ENCODE measurements around the gene LIMA1. TPM values are rescaled to one million over a fixed set of nuclear protein-coding genes. Genes with fewer than 3 reads are reported as not detected.
"Not testable (repeated sequence)": the region's sequence is repeated elsewhere in the genome, so short reads cannot be mapped to it uniquely, and the experiment has no call there.

LIMA1 gene
- total RNA-seq, 2 experiments from 2014 or later, result 6.2 to 20.4 TPM

GRCh38 chr12:50297027-50297426 is 13.7 kb upstream of the LIMA1 start:
- no peak overlapping the region for H3K4me2 ChIP-seq (ENCODE audit: low read length)
- POLR2A ChIA-PET, result no interaction called here
- TF ChIP-seq, protein P1, sequence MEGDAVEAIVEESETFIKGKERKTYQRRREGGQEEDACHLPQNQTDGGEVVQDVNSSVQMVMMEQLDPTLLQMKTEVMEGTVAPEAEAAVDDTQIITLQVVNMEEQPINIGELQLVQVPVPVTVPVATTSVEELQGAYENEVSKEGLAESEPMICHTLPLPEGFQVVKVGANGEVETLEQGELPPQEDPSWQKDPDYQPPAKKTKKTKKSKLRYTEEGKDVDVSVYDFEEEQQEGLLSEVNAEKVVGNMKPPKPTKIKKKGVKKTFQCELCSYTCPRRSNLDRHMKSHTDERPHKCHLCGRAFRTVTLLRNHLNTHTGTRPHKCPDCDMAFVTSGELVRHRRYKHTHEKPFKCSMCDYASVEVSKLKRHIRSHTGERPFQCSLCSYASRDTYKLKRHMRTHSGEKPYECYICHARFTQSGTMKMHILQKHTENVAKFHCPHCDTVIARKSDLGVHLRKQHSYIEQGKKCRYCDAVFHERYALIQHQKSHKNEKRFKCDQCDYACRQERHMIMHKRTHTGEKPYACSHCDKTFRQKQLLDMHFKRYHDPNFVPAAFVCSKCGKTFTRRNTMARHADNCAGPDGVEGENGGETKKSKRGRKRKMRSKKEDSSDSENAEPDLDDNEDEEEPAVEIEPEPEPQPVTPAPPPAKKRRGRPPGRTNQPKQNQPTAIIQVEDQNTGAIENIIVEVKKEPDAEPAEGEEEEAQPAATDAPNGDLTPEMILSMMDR (conservative IDR thresholded peaks at IDR 0.05; ENCODE audit: low read length), result no peak
- no peak for TF ChIP-seq EZH2phosphoT487 (IDR thresholded peaks at IDR 0.05; ENCODE audit: borderline replicate concordance, low read depth, low read length)

DNA sequence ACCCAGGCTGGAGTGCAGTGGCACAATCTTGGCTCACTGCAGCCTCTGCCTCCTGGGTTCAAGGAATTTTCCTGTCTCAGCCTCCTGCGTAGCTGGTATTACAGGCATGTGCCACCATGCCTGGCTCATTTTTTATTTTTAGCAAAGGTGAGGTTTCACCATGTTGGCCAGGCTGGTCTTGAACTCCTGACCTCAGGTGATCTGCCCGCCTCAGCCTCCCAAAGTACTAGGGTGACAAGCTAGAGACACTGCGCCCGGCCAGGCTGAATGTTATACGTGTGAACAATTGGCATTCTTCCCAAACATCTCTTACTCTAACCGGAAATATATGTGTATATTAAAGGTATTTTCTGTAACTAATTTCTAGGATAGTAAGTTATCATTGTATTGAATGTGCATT is 13.2 kb upstream of the LIMA1 start:
- Histone ChIP-seq H3K4me3 (ENCODE audit: low read depth, low read length, poor library complexity, severe bottlenecking) (no peak overlapping the region), H3K9me3 (ENCODE audit: low read length) (no peaks in the 10 kb centered on the region), H3K27ac (ENCODE audit: low read depth, low read length, poor library complexity, severe bottlenecking) (no peak overlapping the region), H3K9me2 (ENCODE audit: insufficient read depth, low read length) (no peaks in the 10 kb centered on the region), H3K79me2 (ENCODE audit: insufficient read depth, low read depth, low read length) (no peaks in the 10 kb centered on the region), H2AFZ (ENCODE audit: low read length) (no peak overlapping the region), H3K4me1 (ENCODE audit: insufficient read depth, low read length, poor library complexity, severe bottlenecking) (peaks cover 9% of the 10 kb centered on the region), H4K20me1 (ENCODE audit: insufficient read depth, low read length) (no peaks in the 10 kb centered on the region), H3K4me2 (ENCODE audit: low read length) (no peak overlapping the region), H3K36me3 (ENCODE audit: insufficient read depth, low read length) (no peaks in the 10 kb centered on the region)
- no peak for DNase-seq (ENCODE audit: low spot score)
- ChIA-PET POLR2A (no interaction called here), CTCF (ENCODE audit: unreplicated experiment) (no interaction called here)
- TF ChIP-seq, protein P1 (conservative IDR thresholded peaks at IDR 0.05; ENCODE audit: low read length), result no peak
- no peak for TF ChIP-seq EZH2phosphoT487 (IDR thresholded peaks at IDR 0.05; ENCODE audit: borderline replicate concordance, low read depth, low read length)
- intact Hi-C loops (cut with micrococcal nuclease; ENCODE audit: unreplicated experiment), result no loop called here
- no TSS peak for BruUV-seq (replicated peaks)

More at GRCh38 chr12:50297027-50297426, 13.7 kb upstream of the LIMA1 start:
- no TSS peak for BruUV-seq (replicated peaks)
- H3K79me2 ChIP-seq (ENCODE audit: insufficient read depth, low read depth, low read length), result no peaks in the 10 kb centered on the region
- intact Hi-C loops (cut with micrococcal nuclease; ENCODE audit: unreplicated experiment), result no loop called here
- no peaks in the 10 kb centered on the region for H3K36me3 ChIP-seq (ENCODE audit: insufficient read depth, low read length)
- CTCF ChIA-PET (ENCODE audit: unreplicated experiment), result no interaction called here
- DNase-seq (ENCODE audit: low spot score), result no peak
- H3K9me2 ChIP-seq (ENCODE audit: insufficient read depth, low read length), result no peaks in the 10 kb centered on the region
- no peak overlapping the region for H2AFZ ChIP-seq (ENCODE audit: low read length)
- no peaks in the 10 kb centered on the region for H4K20me1 ChIP-seq (ENCODE audit: insufficient read depth, low read length)
- peaks cover 9% of the 10 kb centered on the region for H3K4me1 ChIP-seq (ENCODE audit: insufficient read depth, low read length, poor library complexity, severe bottlenecking)
- no peak overlapping the region for H3K27ac ChIP-seq (ENCODE audit: low read depth, low read length, poor library complexity, severe bottlenecking)
- H3K4me3 ChIP-seq (ENCODE audit: low read depth, low read length, poor library complexity, severe bottlenecking), result no peak overlapping the region
- H3K9me3 ChIP-seq (ENCODE audit: low read length), result no peaks in the 10 kb centered on the region

DNA sequence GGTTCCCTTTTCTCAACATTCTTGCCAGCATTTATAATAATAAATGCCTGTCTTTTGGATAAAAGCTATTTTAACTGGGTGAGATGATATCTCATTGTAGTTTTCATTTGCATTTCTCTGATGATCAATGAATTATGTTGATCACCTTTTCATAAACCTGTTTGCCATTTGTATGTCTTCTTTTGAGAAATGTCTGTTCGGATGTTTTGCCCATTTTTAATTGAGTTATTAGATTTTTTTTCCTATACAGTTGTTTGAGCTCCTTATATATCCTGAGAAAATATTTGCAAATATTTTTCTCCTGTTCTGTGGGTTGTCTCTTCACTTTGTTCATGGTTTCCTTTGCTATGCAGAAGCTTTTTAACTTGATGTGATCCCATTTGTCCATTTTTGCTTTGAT is 8.1 kb upstream of the LIMA1 start:
- Histone ChIP-seq H2AFZ (ENCODE audit: low read length) (no peak overlapping the region), H3K4me3 (ENCODE audit: low read depth, low read length, poor library complexity, severe bottlenecking) (no peak overlapping the region), H4K20me1 (ENCODE audit: insufficient read depth, low read length) (no peaks in the 10 kb centered on the region), H3K79me2 (ENCODE audit: insufficient read depth, low read depth, low read length) (no peaks in the 10 kb centered on the region), H3K36me3 (ENCODE audit: insufficient read depth, low read length) (no peaks in the 10 kb centered on the region), H3K4me2 (ENCODE audit: low read length) (no peak overlapping the region), H3K9me3 (ENCODE audit: low read length) (no peaks in the 10 kb centered on the region), H3K27ac (ENCODE audit: low read depth, low read length, poor library complexity, severe bottlenecking) (no peak overlapping the region), H3K9me2 (ENCODE audit: insufficient read depth, low read length) (no peaks in the 10 kb centered on the region), H3K4me1 (ENCODE audit: insufficient read depth, low read length, poor library complexity, severe bottlenecking) (no peaks in the 10 kb centered on the region)
- no peak for TF ChIP-seq EZH2phosphoT487 (IDR thresholded peaks at IDR 0.05; ENCODE audit: borderline replicate concordance, low read depth, low read length)
- TF ChIP-seq, protein P1 (conservative IDR thresholded peaks at IDR 0.05; ENCODE audit: low read length), result no peak
- ChIA-PET CTCF (ENCODE audit: unreplicated experiment) (no interaction called here), POLR2A (interaction anchor here (0.9 to 1.2 kb wide), 2 partner anchors 33 to 182 kb away, joined by 3 read pairs; no protein-coding TSS in a partner anchor)
- no TSS peak for BruUV-seq (replicated peaks)
- intact Hi-C loops (cut with micrococcal nuclease; ENCODE audit: unreplicated experiment), result no loop called here
- no peak for DNase-seq (ENCODE audit: low spot score)

GRCh38 chr12:50290692-50291091 is 7.4 kb upstream of the LIMA1 start:
- CTCF ChIA-PET (ENCODE audit: unreplicated experiment); intact Hi-C loops (cut with micrococcal nuclease; ENCODE audit: unreplicated experiment); H4K20me1 ChIP-seq (ENCODE audit: insufficient read depth, low read length); BruUV-seq (replicated peaks); H2AFZ ChIP-seq (ENCODE audit: low read length); H3K9me2 ChIP-seq (ENCODE audit: insufficient read depth, low read length); DNase-seq (ENCODE audit: low spot score); H3K4me1 ChIP-seq (ENCODE audit: insufficient read depth, low read length, poor library complexity, severe bottlenecking); H3K4me3 ChIP-seq (ENCODE audit: low read depth, low read length, poor library complexity, severe bottlenecking); H3K4me2 ChIP-seq (ENCODE audit: low read length); H3K36me3 ChIP-seq (ENCODE audit: insufficient read depth, low read length); H3K79me2 ChIP-seq (ENCODE audit: insufficient read depth, low read depth, low read length); H3K9me3 ChIP-seq (ENCODE audit: low read length); H3K27ac ChIP-seq (ENCODE audit: low read depth, low read length, poor library complexity, severe bottlenecking): not testable (repeated sequence)
- POLR2A ChIA-PET, result interaction anchor here (1.2 kb wide), 1 partner anchor 33 kb away, joined by 3 read pairs; no protein-coding TSS in a partner anchor
